ENCODE data around the gene SULT1A2.
A peak's percentile ranks its signal among the peaks of the same experiment; 100 is the strongest.
"Not testable (repeated sequence)": the region's sequence is repeated elsewhere in the genome, so short reads cannot be mapped to it uniquely, and the experiment has no call there.

SULT1A2 gene

DNA sequence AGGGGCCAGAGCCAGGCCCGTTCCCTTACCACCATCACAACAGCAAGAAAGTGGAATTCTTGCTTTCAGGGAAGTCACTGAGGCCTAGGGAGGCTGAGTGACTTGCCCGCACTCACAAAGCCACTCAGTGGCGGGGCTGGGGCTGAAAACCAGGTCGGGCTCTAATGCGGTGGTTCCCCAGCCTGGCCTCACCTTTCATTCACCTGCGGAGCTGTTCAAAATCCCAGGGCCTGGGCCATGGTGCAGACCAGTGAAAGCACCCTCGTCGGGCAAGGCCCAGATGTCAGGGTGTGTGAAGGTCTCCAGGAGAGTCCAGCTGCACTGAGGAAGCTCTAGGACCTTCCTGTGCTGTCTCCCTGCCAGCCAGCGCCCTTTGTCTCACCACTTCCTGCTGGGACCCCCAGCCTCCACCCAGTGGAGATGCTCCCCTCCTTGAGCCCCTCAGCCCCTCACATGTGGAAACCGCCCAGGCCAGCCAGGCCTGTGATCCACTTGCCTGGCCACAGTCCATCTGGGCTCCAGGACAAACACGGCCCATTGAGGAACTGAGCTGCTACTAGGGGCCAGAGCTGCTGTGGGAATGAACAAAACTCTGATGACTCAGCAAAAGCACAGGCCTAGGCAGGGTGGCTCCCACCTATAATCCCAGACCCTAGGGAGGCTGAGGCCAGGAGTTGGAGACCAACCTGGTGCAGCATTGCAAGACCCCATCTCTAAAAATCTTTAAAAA is 12.2 kb upstream of the SULT1A2 start:
- peak; percentile 47 for DNase-seq

- DNase-seq: not testable (repeated sequence)
These were observed 11.6 kb upstream of the SULT1A2 start for GRCh38 chr16:28608496-28608808.

- DNase-seq: not testable (repeated sequence)
These were observed 11.0 kb upstream of the SULT1A2 start for GRCh38 chr16:28607681-28608495.

- no peak for DNase-seq
These were observed 10.3 kb upstream of the SULT1A2 start for GRCh38 chr16:28607116-28607623.

DNA sequence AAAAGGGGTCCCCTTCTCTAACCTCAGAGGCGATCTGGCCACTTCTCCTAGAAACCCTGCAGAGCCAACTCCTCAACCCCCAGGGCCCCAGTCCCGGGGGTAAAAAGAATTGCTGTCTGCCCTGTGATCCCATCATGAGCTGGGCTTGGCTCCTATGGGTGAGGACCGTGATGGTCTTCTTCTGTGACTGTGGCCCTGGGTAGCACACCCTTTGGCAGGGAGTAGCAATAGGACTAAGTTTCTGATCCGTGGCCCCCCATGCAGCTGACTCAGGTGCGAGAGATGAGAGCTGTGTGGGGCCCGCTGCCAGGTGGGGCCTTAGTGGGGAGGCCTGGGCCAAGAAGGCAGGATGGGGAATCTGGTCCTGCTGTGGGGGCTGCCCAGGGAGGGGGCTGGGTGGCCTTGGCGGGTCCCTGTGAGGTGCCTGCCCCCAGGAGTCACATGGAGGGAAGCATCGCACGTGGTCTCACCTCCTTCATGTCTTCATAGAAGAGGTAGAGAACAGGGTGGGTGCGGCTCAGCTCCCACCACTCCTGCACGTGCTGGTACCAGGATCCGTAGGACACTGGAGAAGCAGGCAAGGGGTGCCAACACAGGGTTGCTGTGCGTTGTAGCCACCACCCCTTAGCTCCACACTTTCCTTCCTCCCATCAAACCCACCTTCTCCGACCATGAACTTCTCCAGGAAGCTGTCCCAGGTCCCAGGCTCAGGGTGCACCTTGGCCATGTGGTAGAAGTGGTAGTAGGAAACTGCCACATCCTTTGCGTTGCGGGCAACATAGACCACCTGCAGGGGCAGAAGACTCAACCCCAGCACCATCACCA is 9.7 kb upstream of the SULT1A2 start:
- no peak for DNase-seq

GRCh38 chr16:28604186-28604565 is 7.3 kb upstream of the SULT1A2 start:
- no peak for DNase-seq

DNA sequence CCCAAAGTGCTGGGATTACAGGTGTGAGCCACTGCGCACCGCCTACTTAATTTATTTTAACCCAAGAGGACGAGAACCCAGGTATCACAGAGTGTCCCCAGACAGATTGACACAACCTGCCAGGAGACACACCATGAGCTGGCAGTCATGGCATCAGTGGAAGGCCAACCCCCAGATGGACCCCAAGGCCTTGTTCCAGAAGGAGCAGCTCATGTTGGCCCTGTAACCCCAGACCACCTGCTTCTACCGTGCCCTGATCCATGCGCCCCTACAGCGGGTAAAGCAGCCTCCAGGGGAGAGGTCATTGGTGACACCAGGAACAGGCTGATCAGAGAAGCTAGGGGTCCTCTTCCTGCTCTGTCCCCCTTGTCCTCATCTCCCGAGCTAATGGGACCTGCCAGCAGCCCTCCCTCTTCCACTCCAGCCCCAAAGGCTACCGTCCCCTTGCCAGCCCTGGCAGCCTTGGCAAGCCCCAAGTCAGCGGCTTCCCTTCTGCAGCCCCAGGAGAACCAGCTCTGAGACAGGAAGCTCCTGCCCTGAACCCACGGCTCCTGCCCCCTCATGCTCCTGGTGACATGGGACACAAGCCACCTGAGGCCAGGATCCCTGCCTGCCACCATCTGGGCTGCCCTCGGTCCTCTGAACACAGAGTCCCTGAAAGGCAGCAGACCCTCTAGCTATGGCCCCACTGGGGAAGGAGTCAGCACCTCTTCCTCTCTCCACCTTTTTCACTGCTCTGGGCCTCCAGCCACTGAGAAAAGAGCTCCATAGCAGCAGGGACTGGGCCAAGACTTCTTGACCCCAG is 6.7 kb upstream of the SULT1A2 start:
- no peak for DNase-seq

GRCh38 chr16:28602529-28602928 is 5.7 kb upstream of the SULT1A2 start:
- DNase-seq: no peak

- DNase-seq: not testable (repeated sequence)
These were observed 5.2 kb upstream of the SULT1A2 start for GRCh38 chr16:28602062-28602461.

- DNase-seq: not testable (repeated sequence)
These were observed 4.7 kb upstream of the SULT1A2 start for GRCh38 chr16:28601589-28601988.

- DNase-seq: not testable (repeated sequence)
These were observed 4.1 kb upstream of the SULT1A2 start for GRCh38 chr16:28600965-28601364.

DNA sequence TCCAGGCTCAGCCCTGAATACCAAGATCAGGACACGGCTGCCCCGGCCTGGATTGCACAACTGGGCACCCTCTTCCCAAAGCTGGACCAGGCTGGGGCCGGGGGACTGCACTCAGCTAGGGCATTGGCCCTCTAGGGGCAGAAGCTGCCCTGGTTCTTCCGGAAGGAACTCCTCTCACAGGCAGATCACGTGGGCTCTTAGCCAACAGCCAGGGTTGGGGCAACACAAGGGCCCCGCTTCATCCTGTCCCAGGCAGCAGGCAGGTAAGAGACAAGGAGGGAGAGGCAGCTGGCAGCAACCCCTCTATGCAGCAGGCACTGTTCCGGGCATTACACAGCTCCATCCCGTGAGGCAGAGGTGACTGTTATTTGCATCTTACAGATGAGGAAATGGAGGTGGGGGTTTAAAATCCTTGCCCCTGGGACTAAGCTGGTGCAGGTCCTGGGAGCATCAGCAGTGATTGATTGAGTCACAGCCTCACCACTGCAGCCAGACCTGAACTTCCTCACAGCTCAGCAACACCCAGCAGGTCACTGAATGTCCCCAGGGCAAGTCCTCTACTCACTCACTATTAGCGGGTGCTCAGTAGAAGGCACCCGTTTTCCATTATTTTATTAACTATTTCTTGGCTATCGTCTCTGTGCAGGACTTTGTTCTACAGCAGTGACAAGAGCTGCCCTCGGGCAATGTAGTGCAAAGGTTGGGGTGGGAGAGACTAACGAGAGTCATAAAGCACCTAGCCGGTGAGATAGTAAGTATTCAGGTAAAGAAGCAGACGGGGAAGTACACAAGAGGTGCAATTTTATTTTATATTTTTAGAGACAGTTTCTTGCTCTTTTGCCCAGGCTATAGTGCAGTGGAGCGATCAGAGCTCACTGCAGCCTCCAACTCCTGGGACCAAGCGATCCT is 2.8 kb upstream of the SULT1A2 start:
- not testable (repeated sequence) for DNase-seq

DNA sequence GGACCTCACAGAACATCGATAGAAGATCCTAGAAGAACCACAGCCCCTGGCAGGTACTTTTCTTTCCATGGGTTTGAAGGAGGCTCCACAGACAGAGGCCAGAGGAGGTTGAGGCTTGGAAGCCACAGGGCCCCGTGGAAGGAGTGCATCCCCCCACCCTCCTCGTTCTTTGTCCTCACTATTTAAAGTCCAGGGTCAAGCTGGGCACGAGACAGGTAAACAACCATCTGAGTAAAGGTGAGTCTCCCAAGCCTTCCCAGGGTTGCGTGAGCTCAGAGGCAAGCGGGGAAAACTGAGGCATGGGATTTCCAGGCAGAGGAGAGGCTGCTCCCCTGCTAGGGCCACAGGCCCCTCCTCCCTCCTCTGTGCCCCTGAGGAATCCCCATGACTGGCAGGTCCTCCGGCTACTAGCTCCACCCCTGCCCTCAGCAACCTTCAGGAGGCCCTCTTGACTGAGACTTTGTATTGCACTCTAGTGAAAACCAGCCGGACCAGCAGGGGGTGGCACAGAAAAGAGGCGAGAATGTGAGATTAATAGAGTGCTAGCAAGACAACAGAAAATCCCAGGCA is 927 bp upstream of the SULT1A2 start:
- DNase-seq: peak; percentile 27

DNA sequence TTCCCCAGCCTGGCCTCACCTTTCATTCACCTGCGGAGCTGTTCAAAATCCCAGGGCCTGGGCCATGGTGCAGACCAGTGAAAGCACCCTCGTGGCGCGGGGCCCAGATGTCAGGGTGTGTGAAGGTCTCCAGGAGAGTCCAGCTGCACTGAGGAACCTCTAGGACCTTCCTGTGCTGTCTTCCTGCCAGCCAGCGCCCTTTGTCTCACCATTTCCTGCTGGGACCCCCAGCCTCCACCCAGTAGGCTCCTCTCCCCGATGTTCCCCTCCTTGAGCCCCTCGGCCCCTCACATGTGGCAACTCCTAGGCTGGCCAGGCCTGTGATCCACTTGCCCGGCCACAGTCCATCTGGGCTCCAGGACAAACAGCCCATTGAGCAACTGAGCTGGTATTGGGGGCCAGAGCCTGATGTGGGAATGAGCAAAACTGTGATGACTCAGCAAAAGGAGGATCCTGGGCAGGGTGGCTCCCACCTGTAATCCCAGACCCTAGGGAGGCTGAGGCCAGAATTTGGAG is 677 bp downstream of the SULT1A2 start:
- no peak for DNase-seq

DNA sequence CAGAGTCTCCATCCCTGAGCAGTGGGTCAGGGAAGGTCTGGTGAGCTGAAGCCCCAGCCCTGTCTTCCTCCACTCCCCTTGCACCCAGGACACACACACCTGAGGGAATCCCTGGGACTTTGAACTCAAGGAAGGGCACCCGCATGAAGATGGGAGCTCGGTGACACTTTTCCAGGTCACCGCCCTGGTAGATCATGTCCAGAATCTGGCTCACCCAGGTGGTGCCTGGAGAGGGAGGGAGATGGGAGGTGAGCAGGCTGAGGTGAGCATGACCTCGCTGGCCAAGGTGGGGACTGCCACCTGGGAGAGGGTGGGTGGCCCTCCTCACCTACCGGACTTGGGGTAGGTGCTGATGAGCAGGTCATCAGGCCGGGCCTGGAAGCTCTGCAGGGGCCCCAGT is 1.4 kb downstream of the SULT1A2 start:
- not testable (repeated sequence) for DNase-seq

DNA sequence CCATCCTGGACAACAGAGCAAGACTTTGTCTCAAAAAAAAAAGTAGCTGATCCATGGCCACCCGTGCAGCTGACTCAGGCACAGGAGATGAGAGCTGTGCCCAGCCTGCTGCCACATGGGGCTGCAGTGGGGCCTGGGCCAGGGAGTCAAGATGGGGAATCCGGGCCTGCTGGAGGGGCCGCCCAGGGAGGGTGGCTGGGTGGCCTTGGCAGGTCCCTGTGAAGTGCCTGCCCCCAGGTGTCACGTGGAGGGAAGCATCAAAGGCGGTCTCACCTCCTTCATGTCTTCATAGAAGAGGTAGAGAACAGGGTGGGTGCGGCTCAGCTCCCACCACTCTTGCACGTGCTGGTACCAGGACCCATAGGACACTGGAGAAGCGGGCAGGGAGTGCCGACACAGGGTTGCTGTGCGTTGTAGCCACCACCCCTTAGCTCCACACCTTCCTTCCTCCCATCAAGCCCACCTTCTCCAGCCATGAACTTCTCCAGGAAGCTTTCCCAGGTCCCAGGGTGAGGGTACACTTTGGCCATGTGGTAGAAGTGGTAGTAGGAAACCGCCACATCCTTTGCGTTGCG is 3.8 kb downstream of the SULT1A2 start:
- no peak for DNase-seq

DNA sequence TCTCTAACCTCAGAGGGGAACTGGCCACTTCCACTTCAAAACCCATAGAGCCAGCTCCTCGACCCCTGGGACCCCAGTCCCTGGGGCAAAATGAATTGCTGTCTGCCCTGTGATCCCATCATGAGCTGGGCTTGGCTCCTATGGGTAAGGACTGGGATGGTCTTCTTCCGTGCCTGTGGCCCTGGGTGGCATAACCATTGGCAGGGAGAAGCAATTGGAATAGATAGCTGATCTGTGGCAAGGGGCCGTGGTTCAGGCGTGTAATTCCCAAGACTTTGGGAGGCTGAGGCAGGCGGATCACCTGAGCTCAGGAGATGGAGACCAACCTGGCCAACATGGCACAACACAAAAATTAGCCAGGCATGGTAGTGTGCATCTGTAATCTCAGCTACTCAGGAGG is 4.3 kb downstream of the SULT1A2 start:
- DNase-seq: no peak

GRCh38 chr16:28591355-28591754 is 5.5 kb downstream of the SULT1A2 start:
- no peak for DNase-seq

GRCh38 chr16:28590384-28591340 is 6.2 kb downstream of the SULT1A2 start:
- no peak for DNase-seq

Measured in inflammatory macrophage treated with lipopolysaccharide for 4 hours (primary cell).